CD4-positive, alpha-beta T cell treated with Interleukin-17A for 1 hour (primary cell): Measurements from ENCODE around the gene PDGFRA.
"Not testable (repeated sequence)": the region's sequence is repeated elsewhere in the genome, so short reads cannot be mapped to it uniquely, and the experiment has no call there.

Experiments used
- DNase-seq: peaks from one replicate; pipeline ENCODE4 v3.0.0-alpha.2; 2020

PDGFRA gene

DNA sequence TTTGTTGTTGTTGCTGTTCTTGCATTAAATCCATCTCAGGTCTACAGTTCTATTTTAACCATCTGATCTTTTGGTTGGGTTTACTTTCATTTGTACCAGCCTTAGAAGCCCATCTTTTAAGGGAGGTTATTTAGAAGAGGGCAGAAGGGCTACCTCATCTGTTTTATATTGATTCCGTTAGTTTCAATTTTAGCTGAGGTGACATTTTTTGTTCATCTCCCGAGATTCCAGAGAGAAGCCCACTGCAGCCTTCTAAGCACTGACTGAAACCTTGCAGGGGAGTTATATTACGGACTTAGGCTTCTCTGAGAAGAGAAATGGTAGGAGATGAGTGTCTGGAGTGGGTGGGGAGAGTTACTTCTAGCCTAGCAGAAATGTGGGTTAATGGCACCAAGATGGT is 101.8 kb downstream of the PDGFRA start:
- DNase-seq: no peak

DNA sequence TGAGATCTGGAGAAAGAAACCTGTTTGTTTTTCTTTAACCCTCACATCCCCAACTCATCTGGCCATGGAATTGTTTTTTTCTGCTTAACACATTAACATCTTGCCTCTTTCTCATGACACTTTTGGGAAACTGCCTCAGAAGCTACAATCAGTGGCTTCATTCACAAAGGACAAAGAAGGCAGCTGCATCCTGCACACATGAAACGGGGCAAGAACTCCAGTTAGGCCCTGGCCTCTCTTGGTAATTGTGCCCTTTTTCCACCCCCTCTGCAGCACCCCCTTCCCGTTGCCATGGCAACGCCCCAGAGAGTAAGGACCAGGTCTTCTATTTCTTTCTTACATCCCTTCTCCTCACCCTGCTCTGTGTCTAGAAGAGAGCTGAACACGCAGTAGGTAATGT is 103.4 kb downstream of the PDGFRA start:
- DNase-seq: no peak

DNA sequence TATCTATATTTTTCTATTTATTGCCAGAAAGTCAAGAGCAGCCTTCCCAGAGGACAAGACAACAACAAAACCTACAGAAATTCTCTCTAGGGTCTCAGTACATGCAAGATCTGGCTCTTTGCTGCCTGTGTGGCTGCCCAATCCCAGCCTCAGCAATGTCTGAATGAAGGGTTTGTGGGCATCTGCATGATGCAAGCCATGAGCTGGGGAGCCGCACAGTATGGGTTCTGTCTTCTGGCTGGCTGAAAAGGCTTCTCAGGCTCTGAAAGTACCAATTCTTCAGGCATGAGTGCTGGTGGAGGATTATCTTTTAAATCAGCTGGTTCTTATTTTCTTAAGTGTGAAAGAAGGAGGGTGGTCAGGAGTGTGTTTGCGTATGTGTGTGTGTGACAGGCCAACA is 104.6 kb downstream of the PDGFRA start:
- no peak for DNase-seq

DNA sequence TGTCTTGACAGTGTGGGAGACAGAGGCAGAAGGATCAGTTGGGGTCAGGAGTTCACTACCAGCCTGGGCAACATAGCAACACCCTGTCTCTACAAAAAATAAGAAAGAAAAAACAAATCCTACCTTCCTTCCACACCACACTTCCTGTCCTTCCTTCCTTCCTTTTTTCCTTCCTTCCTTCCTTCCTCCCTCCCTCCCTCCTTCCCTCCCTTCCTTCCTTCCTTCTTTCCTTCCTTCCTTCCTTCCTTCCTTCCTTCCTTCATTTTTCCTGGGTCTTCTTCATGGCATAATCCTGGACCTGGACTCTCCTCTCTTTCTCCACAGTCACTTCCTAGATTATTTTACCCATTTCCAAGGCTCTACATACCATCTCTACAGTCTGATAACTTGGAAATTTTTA is 105.7 kb downstream of the PDGFRA start:
- not testable (repeated sequence) for DNase-seq

DNA sequence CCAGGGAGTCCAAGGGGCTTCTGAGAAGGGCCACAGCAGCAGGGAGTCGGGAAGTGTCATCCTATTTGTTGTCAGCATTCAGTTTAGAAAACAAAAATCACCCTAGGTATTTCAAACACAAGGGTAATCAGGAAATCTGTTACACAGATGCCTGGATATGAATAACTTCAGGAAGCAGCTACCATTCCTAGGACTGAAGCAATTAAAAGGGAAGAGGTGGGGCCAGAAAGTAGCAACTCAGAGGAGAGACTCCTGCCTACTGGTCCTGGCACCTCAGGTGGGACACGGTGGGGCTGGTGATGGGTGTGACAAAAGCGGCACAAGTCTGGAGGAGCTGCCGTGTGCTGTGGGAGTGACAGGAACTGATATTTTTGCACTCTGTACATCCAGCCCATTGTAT is 107.9 kb downstream of the PDGFRA start:
- no peak for DNase-seq

DNA sequence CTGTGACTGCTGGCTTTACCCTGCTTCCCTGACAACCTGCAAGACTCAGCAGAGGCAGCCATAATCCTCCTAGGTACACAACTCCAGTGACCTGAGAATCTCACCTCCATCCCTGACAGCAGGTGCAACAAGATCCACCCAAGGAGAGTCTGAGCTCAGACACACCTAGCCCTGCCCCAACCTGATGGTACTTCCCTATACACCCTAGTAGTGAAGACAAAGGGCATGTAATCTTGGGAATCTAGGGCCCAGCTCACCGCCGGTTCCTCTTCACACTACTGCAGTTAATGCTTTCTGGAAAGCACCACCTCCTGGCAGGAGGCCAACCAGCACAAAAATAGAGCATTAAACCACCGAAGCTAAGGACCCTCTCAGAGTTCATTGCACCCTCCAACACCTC is 113.0 kb downstream of the PDGFRA start:
- DNase-seq: not testable (repeated sequence)
